Cerebellar nuclear complex (tissue), 1 donor: ENCODE results near the gene CBX2.

ENCODE experiments used
- DNase-seq, 2 experiments: peaks; one replicate each; lab custom pipeline; 2025; lab: John Stamatoyannopoulos, UW

CBX2 gene

DNA sequence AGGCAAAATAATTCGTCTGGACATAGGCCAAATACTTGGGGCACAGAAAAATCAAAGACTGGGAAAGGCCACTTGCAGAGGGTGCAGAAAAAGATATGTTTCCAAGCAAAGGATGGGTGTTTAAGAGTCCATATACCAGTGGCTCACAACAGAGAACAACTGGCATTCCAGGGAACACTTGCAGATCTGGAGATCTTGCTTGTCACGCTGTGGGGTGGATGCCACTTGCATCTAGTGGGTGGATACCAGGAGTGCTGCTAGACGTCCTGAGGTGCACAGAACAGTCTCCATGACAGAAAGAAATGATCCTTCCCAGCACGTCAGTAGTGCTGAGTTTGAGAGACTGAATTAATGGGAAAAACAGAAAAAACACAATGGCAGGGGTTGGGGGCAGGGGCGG lies 10.5 kb downstream of the CBX2 start:
- no peak for DNase-seq

DNA sequence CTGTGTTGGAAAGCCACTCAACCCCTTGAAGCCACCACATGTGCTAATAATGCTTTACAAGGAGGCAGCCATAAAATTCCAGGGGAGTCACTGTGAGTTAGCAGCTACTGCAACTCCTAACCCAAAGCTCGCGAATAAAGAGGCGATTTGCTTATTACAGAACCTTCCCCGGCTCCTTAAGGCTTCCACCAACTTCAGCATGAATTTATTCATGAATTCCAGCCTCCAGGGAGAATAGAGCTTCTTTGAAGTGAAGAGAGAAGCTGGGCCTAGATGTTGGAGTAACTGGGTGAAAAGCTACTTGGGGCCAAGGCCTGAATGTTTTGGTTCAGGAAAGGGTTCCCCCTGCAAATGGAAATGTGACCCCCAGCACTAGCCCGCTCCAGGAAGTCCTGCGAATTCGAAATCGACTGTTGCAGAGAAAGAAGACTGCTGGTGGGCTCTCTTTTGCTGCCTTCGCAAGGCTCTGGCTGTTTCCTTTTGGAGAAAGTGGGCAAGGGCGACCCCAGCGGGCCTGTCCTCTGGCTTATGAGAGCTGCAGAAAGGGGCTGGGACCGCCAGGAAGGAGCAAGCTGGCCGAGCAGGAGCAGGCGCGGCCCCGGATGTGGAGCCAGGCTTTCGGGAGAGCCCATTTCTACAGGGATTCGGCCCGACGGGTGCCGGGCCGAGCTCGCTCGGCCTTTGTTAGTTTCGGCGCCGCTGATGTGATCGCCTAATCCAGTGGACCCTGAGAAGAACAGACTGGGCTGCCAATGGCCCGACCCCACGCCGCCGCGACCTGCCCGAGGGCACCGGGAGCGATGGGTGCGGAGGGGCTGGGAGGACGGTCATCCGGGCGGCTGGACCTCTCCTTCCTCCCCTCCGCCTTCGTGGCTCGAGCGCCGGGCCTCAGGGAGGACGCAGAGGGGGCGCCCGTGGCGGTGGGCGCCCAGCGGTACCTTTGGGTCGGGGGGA lies 11.3 kb downstream of the CBX2 start:
- no peak for DNase-seq

GRCh38 chr17:79789943-79790804 lies 12.2 kb downstream of the CBX2 start:
- DNase-seq = no peak

DNA sequence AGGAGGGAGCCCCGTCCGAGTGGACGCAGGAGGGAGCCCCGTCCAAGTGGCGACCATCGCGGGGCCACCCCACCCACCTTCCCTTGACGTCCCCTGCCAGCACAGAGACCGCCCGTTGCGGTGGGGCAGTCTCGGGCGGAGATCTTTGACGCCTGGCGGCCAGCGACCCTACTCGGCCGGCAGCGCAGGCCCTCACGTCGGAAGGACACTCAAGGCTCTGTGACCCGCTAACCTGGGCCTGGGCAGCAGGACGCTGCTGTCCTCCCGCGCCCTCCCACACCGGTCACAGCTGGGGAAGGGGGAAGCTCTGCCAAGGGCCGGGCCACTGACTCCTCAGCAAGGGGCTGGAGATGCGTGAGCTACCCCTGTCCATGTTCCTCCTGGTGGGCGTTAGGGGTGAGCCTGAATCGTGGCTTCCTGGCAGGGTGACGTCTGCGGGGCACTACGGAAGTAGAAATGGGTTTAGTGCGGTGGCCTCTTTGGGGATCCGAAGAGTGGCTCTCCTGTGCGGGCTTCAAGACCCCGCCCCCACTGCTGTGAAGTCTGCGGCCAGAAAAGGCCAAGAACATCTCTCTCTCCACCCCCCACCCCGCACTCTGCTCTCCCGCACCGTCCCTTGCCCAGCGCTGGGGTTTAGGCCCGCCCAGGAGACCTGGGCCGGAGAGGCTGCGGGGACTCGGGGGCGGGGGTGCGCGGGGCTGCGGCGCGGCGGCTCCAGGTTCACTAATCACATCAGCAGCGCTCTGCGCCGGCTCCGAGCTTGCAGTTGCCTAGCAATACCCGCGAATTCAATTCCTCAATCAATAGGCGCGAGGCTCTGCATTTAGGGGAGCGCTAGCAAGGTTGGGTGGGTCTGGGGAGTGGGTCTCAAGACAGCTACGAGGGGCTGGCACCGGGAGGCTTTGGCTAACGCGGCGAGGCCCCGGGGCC lies 13.1 kb downstream of the CBX2 start:
- DNase-seq = no peak

GRCh38 chr17:79791735-79792161 lies 13.8 kb downstream of the CBX2 start:
- DNase-seq = no peak

DNA sequence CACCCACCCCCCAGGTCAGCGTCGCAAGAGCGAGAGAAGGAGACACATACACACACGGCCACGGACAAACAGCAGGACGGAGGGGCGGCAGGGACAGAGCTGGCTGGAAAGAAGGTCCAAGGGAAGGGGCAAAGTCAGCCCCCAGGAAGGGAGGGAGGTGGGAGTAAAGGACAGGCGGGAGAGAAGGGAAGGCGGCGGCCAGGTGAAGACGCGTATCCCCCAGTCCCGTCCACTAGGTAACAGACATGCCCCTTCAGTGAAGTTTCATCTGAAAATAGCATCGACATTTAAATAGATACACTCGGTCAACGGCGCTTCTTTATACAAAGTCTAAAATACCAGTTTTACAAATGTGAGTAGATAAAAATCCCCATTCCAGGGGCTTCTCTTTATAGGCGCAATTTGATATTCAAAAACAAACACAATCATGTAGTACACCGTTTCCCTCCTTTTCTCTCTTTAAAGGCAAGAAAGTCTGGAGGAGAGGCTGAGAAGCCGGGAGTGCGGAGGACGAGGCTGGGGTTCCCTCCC lies 14.5 kb downstream of the CBX2 start:
- DNase-seq = no peak

DNA sequence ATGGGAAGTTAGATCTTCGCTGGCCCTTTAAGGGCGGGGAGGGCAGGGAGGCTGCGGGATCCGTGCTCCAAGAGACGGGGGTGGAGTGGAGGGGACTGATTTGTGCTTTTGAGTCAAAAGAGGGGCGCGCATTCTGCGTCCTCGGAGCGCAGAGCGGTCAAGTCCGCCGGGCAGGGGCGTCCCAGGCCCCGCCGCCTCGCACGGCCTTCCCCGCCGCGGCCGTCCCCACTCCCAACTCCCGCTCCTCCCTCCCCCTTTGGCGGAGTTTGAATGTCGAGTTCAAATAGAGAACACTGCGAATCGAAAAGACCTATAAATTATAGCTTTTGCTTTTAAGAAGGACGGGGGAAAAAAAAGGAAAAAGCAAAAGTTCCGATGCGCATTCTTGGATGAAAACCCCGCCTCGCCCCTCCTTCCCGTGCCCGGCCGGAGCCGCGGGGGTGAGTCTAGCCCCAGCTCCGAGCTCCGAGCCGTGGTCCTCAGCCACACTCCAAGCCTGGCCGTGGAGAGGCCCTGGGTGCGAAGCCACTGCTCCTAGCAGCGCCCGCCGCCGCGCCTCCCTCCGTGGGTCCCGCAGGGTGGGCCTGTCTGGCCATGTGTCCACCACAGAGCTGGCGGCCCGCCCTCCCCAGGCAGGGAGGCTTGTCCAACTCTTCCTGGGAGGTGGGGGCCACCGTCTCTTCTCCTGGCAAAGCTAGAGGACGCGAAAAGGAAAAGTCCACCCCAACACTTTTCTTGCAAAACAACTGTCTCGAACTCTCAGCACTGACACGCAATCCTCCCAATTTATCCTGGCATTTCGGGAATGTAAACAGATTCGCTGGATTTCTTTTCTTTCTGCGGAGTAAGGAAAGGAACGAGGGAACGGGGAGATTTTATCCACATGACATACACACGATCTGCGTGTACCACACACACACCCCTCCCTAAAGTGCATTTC lies 15.3 kb downstream of the CBX2 start:
- no peak for DNase-seq

DNA sequence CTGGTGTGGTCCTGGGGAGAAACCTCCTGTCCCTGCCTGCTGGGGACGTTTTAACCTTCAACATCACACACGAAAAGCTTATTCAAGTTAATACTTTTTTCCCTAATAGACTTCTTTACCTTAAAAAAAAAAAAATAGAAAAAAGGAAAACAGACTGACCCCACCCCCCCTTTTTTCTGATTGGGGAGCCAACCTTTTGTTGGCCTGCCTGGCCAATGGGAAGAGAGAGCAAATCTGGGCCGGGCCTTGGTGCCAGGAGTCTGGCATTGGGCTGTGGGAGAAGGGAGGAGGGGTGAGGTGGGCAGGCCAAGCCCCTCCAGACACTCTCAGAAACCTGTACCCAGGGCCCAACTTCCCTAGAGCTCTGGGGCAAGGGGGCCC lies 16.0 kb downstream of the CBX2 start:
- no peak for DNase-seq

- DNase-seq = no peak
Observed at GRCh38 chr17:79794659-79795511, 16.9 kb downstream of the CBX2 start.

- no peak for DNase-seq
Observed at GRCh38 chr17:79795795-79796443, 18.0 kb downstream of the CBX2 start.

GRCh38 chr17:79796444-79796762 lies 18.5 kb downstream of the CBX2 start:
- no peak for DNase-seq

DNA sequence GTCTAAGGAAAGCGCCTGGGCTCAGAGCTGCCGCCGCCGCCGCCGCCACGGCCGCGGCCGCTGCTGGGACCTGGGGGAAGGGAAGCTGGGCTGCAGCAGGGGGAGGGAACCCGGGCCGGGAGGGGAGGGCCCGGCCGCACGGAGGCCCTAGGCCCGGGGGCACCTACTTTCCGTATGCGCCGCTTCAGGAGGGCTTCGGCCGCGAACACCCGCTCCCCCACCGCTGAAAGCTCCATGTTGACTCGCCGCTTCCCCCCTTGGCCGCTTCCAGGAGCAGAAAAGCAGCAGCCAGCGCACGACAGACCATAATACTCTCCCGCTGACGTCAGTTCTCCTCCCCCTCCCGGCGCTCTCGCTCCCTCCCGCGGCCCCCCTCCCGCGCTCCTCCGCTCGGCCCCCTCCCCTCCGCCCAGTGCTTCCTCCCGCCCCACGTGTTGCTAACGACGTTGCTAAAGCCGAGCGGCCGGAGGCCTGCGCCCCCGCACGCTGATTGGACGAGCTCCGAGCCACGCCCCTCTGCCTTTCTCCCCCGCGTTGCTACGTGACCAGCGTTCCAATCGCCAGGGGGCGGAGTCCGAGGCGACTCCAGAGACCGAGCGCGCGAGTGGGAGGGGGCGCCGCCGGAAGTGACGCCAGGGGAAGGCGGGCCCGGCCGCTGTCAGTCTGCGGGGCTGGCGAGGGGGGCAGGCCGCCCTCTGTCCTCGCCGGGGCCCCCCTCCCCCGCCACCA lies 19.0 kb downstream of the CBX2 start, which contains the start of gene CBX8:
CBX8 (minus strand) TSS at position 315 of the 729 bp plus-strand sequence; CDS start at position 236, 79 bp downstream.
- DNase-seq = peak; percentile 78 to 88

GRCh38 chr17:79797492-79798298 lies 19.7 kb downstream of the CBX2 start:
- DNase-seq = no peak

GRCh38 chr17:79798299-79799173 lies 20.6 kb downstream of the CBX2 start:
- DNase-seq = no peak

GRCh38 chr17:79799174-79799537 lies 21.2 kb downstream of the CBX2 start:
- DNase-seq = no peak
